Naive thymus-derived CD4-positive, alpha-beta T cell (primary cell): ENCODE measurements around the gene PACS2. TPM values are rescaled to one million over a fixed set of nuclear protein-coding genes. Genes with fewer than 3 reads are reported as not detected.

Source experiments
- ATAC-seq: fragments of 150-1000 bp; cut with Tn5 transposase; 2 replicates; pipeline ENCODE4 v1.10.0; 2021; ENCODE audit warnings: mild to moderate bottlenecking, moderate library complexity
- CTCF ChIA-PET: fragments of 350-600 bp; sonication (Branson Sonifier 250); formaldehyde crosslinking; loops from one replicate; lab custom pipeline; 2021; ENCODE audit warnings: antibody characterized with exemption; lab: Charles Lee
- POLR2A ChIA-PET: fragments of 350-600 bp; sonication (Branson Sonifier 250); formaldehyde crosslinking; loops from one replicate; lab custom pipeline; 2021; ENCODE audit warnings: antibody characterized with exemption, inconsistent platforms; lab: Charles Lee
- DNase-seq, 9 donors: peaks; one replicate each; pipeline versions ENCODE4 v3.0.0 to v3.0.0-alpha.2; 2020 to 2022; ENCODE audit warnings: mixed read lengths in 1 of 9
- H3K27ac ChIP-seq: one replicate; pipeline ENCODE4 v1.7.0; 2013; ENCODE audit warnings: mild to moderate bottlenecking, low read depth, low read length, moderate library complexity
- H3K27me3 ChIP-seq, 2 donors: one replicate each; pipeline ENCODE4 v1.7.0; 2013; ENCODE audit warnings: low read length in 2 of 2, mild to moderate bottlenecking in 2 of 2, moderate library complexity in 2 of 2; ENCODE audit not compliant: control insufficient read depth in 2 of 2, insufficient read depth in 2 of 2
- H3K36me3 ChIP-seq, 3 experiments: 1 replicate in 2 of 3; 2 replicates in 1 of 3; pipeline ENCODE4 v1.7.0; 2013; ENCODE audit warnings: low read length in 3 of 3, mild to moderate bottlenecking in 3 of 3, moderate library complexity in 1 of 3; ENCODE audit not compliant: insufficient read depth in 3 of 3, control insufficient read depth in 2 of 3
- H3K4me1 ChIP-seq, 2 donors: one replicate each; pipeline ENCODE4 v1.7.0; 2013; ENCODE audit warnings: low read length in 2 of 2, mild to moderate bottlenecking in 2 of 2, moderate library complexity in 1 of 2; ENCODE audit not compliant: control insufficient read depth in 2 of 2, insufficient read depth in 2 of 2
- H3K4me3 ChIP-seq: 2 replicates; pipeline ENCODE4 v1.7.0; 2013; ENCODE audit warnings: mild to moderate bottlenecking, low read length
- H3K9me3 ChIP-seq, 3 experiments: 1 replicate in 2 of 3; 2 replicates in 1 of 3; pipeline ENCODE4 v1.7.0; 2013; ENCODE audit warnings: low read length in 3 of 3; ENCODE audit not compliant: control insufficient read depth in 2 of 3
- H3K27ac Mint-ChIP-seq, 9 donors: one replicate each; pipeline ENCODE4 v1.8.0; 2020 to 2022; ENCODE audit warnings: mixed read lengths in 9 of 9, mild to moderate bottlenecking in 8 of 9, moderate library complexity in 5 of 9, inconsistent platforms in 2 of 9
- H3K27me3 Mint-ChIP-seq, 5 donors: one replicate each; pipeline ENCODE4 v1.8.0; 2021 to 2022; ENCODE audit warnings: mixed read lengths in 5 of 5, mild to moderate bottlenecking in 1 of 5
- H3K36me3 Mint-ChIP-seq, 5 donors: one replicate each; pipeline ENCODE4 v1.8.0; 2020 to 2022; ENCODE audit warnings: mixed read lengths in 5 of 5, mild to moderate bottlenecking in 3 of 5, inconsistent platforms in 1 of 5
- H3K4me1 Mint-ChIP-seq, 7 donors: one replicate each; pipeline ENCODE4 v1.8.0; 2020 to 2022; ENCODE audit warnings: mixed read lengths in 7 of 7, mild to moderate bottlenecking in 3 of 7, inconsistent platforms in 1 of 7
- H3K4me3 Mint-ChIP-seq, 10 donors: one replicate each; pipeline ENCODE4 v1.8.0; 2020 to 2022; ENCODE audit warnings: mild to moderate bottlenecking in 10 of 10, mixed read lengths in 10 of 10, moderate library complexity in 6 of 10, inconsistent platforms in 2 of 10
- H3K9me3 Mint-ChIP-seq, 11 donors: one replicate each; pipeline ENCODE4 v1.8.0; 2020 to 2022; ENCODE audit warnings: mixed read lengths in 11 of 11, mild to moderate bottlenecking in 4 of 11, inconsistent platforms in 1 of 11, moderate library complexity in 1 of 11
- intact Hi-C, 2 donors: fragments of 100-400 bp; cut with micrococcal nuclease; formaldehyde crosslinking; loops; one replicate each; pipeline ENCODE4 v1.15.1; 2023
- polyA plus RNA-seq, 2 donors: library from polyadenylated mRNA; unstranded; fragments of 300-500 nt; fragmentation: Illumina TruSeq; gene quantifications; one replicate each; pipeline ENCODE4 v1.2.3, GENCODE V29; 2021
- total RNA-seq, 6 experiments: library from RNA in 5 of 6; stranded (reverse) in 5 of 6; gene quantifications; 1 replicate in 5 of 6; 2 replicates in 1 of 6; pipeline ENCODE4 v1.2.3 and lab custom pipeline; 2021 to 2026

The PACS2 gene
- total and polyA plus RNA-seq, 7 experiments from 2014 or later: 1.5 to 75.4 (median 69.2) TPM

DNA sequence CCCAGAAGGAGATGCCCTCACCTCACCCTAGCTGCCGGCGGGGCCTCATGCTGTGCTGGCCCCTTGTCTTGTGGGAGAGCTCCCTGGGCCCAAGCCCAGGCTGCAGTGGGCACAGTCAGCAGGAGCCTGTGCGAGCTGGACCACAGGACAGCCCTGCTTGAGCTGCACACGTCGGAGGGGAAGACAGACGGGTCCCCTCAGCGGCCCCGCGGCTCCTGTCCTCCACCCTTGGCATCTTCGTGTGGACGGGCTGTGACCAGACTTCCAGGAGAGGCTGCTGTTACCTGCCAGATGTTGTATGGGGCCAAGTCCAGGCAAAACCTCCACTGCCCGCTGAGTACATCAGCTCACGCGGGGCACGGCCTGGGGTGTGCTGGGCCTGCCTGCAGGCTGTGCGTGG, 74.4 kb downstream of the PACS2 start:
- Histone ChIP-seq H3K4me1 (no peaks in the 10 kb centered on the region), H3K36me3 (peaks cover 0 to 13% (median under 1%) of the 10 kb centered on the region in 3 experiments), H3K27me3 (no peaks in the 10 kb centered on the region), H3K9me3 (no peaks in the 10 kb centered on the region), H3K4me3 (no peak overlapping the region), H3K27ac (no peak overlapping the region)
- DNase-seq (no peak), ATAC-seq (no peak)
- peaks cover 0 to 7% (median 4%) of the 10 kb centered on the region in 7 donors for H3K4me1 Mint-ChIP-seq
- no peaks in the 10 kb centered on the region for H3K9me3 Mint-ChIP-seq
- intact Hi-C loops: no loop called here
- no peak overlapping the region for H3K27ac Mint-ChIP-seq
- H3K27me3 Mint-ChIP-seq: no peaks in the 10 kb centered on the region
- ChIA-PET POLR2A (no interaction called here), CTCF (interaction anchor here (0.7 to 1.3 kb wide), 2 partner anchors 101 to 408 kb away, joined by 3 read pairs; no protein-coding TSS in a partner anchor)
- peaks cover 0 to under 1% (median 0%) of the 10 kb centered on the region in 5 donors for H3K36me3 Mint-ChIP-seq
- no peak overlapping the region for H3K4me3 Mint-ChIP-seq

DNA sequence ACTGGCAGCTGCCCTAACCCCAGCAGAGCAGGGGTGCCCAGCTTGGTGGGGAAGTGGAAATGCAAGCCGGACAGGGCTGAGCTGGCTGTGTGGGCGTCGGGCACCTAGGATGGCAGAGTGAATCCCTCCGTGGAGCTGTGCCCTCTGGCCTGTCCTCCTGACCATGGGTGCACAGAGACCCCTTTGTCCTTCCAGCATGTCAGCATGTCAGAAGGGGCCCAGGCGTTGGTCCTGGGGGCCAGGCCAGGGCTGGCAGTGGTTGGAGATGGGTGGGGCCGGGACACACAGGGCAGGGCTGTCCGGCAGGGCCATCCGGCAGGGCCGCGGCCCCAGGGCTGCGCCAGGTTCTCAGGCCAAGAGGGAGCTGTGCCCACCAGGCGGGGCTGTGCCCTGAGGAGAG, 75.0 kb downstream of the PACS2 start:
- H3K27ac Mint-ChIP-seq: no peak overlapping the region
- Histone ChIP-seq H3K27ac (no peak overlapping the region), H3K36me3 (peaks cover 0 to 9% (median 0%) of the 10 kb centered on the region in 3 experiments), H3K4me3 (no peak overlapping the region), H3K9me3 (no peaks in the 10 kb centered on the region), H3K27me3 (no peaks in the 10 kb centered on the region), H3K4me1 (no peaks in the 10 kb centered on the region)
- H3K36me3 Mint-ChIP-seq: no peaks in the 10 kb centered on the region
- POLR2A ChIA-PET: no interaction called here
- peaks cover 0 to 7% (median 4%) of the 10 kb centered on the region in 7 donors for H3K4me1 Mint-ChIP-seq
- no peaks in the 10 kb centered on the region for H3K9me3 Mint-ChIP-seq
- H3K4me3 Mint-ChIP-seq: no peak overlapping the region
- ATAC-seq (no peak), DNase-seq (no peak)
- CTCF ChIA-PET: interaction anchor here (1.3 kb wide), 1 partner anchor 100 kb away, joined by 3 read pairs; no protein-coding TSS in a partner anchor
- H3K27me3 Mint-ChIP-seq: no peaks in the 10 kb centered on the region
- intact Hi-C loops: no loop called here

DNA sequence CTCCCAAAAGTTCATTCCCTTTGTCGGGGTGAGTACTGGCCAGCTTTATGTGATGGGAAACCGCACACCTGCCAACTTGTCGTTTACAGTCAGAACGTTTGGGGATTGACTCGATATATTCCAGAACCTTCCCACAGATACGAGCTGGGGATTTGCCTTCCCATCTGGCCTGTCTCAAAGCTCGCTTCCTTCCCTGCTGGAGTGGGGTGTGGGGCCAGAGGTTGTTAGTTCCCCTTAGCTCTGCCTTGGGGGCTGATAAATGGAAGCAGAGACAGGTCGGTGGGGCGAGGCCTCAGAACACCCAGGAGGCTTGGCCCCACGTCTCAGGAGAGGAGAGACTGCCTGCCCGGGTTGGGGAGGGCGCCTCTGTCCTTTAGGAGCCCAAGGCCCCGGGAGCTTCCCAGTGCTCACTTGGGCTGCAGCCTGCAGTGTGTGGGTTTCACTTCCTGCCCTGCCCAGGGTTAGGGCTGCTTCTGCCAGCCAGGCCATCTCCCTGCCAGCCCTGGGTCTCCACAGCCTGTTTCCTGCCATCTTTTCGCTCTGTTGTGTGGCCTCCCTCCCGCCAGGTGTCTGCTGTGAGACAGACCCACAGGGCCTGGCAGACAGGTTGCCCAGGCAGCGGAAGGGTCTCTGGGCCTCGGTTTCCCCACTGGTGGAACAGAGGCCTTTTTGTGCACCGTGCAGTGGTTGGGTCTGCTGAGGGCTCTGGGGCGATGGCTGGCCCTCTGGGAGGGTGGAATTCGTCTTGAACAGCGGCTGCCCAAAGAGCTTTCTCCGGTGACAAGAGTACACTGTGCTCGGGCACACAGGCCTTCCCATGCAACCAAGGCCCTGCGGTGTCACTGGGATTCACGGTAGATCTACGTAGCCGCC, 75.7 kb downstream of the PACS2 start:
- intact Hi-C loops: no loop called here
- no peaks in the 10 kb centered on the region for H3K9me3 Mint-ChIP-seq

DNA sequence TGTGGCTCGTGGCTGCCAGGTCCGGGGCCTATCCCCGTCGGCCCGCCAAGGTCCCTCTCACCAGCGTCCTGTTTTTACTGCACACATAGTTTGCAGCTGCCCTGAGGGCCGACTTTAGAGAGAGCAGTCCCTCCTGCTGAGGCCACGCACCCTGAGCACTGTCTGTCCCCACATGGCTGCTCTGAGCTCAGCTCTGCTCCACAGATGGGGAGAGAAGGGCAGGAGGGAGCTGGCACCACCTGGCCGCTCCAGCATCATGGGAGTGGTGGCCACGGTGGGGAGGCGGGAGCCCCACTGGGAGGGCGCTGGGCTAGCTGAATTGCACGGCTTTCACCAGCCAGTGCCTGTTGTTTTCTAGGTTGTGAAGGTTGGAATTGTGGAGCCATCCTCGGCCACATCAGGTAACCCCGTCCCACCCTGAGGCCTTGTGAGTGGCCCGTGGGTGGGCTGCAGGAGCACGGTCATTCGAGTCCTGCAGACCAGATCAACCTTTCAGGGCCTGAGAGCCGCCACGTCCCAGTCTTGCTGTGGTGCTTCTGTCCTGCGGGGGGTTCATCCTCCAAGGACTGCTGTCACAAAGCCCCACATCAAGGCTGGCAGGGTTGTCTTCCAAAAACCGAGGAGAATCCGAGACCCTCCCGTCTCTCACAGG, 76.4 kb downstream of the PACS2 start:
- Histone ChIP-seq H3K4me1 (no peaks in the 10 kb centered on the region), H3K9me3 (no peaks in the 10 kb centered on the region), H3K36me3 (peaks cover 0 to 3% (median 0%) of the 10 kb centered on the region in 3 experiments), H3K4me3 (no peak overlapping the region), H3K27ac (no peak overlapping the region), H3K27me3 (no peaks in the 10 kb centered on the region)
- ChIA-PET POLR2A (no interaction called here), CTCF (no interaction called here)
- Mint-ChIP-seq H3K36me3 (no peaks in the 10 kb centered on the region), H3K9me3 (no peaks in the 10 kb centered on the region), H3K27me3 (no peaks in the 10 kb centered on the region), H3K4me3 (no peak overlapping the region), H3K4me1 (peaks cover 0 to 7% (median 4%) of the 10 kb centered on the region in 7 donors), H3K27ac (no peak overlapping the region)
- intact Hi-C loops: no loop called here
- ATAC-seq (no peak), DNase-seq (no peak)

More for the DNA sequence above, 75.7 kb downstream of the PACS2 start:
- POLR2A ChIA-PET: no interaction called here
- H3K27me3 Mint-ChIP-seq: no peaks in the 10 kb centered on the region
- Histone ChIP-seq H3K27me3 (no peaks in the 10 kb centered on the region), H3K4me1 (no peaks in the 10 kb centered on the region), H3K27ac (no peak overlapping the region), H3K4me3 (no peak overlapping the region), H3K9me3 (no peaks in the 10 kb centered on the region), H3K36me3 (peaks cover 0 to 3% (median 0%) of the 10 kb centered on the region in 3 experiments)
- no peaks in the 10 kb centered on the region for H3K36me3 Mint-ChIP-seq
- no peak overlapping the region for H3K4me3 Mint-ChIP-seq
- H3K27ac Mint-ChIP-seq: peak overlapping the region in 1 of 9 donors; percentile 46
- CTCF ChIA-PET: interaction anchor here (0.6 kb wide), 1 partner anchor 1398 kb away, joined by 3 read pairs; no protein-coding TSS in a partner anchor
- ATAC-seq: peak; percentile 54
- DNase-seq: no peak
- H3K4me1 Mint-ChIP-seq: peaks cover 0 to 7% (median 4%) of the 10 kb centered on the region in 7 donors

DNA sequence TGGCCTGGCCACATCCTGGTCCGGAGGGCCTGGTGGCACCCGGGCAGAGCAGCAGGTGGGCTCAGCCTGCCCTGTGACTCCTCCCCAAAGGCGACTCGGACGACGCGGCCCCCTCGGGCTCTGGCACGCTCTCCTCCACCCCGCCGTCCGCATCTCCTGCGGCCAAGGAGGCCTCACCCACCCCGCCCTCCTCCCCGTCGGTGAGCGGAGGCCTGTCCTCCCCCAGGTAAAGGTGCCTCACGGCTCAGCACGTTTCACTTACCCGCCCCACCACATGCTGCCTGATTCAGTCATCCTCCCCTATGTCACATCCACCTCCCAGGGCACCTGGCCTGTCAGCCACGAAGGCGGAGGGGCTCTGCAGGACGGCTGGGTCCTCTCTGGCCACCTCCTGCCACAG, 77.0 kb downstream of the PACS2 start:
- no peak overlapping the region for H3K27ac ChIP-seq
- POLR2A ChIA-PET: no interaction called here
- H3K4me1 ChIP-seq: no peaks in the 10 kb centered on the region
- ATAC-seq (no peak), DNase-seq (no peak)
- CTCF ChIA-PET: no interaction called here
- peaks cover 0 to 3% (median 0%) of the 10 kb centered on the region in 3 experiments for H3K36me3 ChIP-seq
- Mint-ChIP-seq H3K27me3 (no peaks in the 10 kb centered on the region), H3K9me3 (no peaks in the 10 kb centered on the region), H3K4me3 (no peak overlapping the region), H3K36me3 (no peaks in the 10 kb centered on the region), H3K27ac (no peak overlapping the region), H3K4me1 (peaks cover 0 to 7% (median 4%) of the 10 kb centered on the region in 7 donors)
- H3K9me3 ChIP-seq: no peaks in the 10 kb centered on the region
- intact Hi-C loops: no loop called here
- H3K27me3 ChIP-seq: no peaks in the 10 kb centered on the region
- no peak overlapping the region for H3K4me3 ChIP-seq

DNA sequence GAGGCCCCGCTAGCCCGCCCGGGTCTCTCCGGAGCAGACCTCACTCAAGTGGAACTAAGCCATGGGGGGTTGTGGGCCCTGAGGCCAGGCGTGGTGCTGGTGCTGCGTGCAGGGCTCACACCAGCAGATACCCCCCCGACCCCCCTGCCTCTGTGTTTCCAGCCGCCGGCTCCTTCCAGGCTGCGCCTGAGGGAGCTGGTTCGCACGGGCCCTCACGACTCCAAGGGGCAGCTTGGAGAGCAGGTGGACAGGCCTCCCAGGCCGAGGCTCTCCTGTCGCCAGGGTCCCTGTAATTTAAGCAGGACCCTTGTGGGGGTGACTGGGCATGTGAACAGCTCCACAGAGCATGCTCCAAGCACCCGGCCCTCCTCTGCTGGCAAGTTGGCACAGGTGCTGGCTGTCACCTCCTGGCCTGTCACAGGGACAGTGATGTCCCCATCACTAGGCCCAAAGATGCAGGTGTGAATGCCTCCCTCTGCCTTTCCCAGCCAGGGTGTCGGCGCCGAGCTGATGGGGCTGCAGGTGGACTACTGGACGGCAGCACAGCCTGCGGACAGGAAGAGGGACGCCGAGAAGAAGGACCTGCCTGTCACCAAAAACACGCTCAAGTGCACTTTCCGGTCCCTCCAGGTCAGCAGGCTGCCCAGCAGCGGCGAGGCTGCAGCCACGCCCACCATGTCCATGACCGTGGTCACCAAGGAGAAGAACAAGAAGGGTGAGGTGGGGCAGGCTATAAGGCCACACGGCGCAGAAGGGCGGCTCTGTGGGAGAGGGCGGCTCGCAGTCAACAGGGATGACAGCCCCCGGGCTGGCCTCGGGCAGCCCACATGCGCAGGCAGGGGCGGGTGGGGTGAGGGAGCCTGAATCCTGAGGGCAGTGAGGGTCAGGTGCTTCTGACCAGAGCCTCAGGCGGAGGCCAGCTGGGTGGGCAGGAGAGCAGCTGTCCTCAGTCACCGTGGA, 77.9 kb downstream of the PACS2 start:
- Mint-ChIP-seq H3K9me3 (no peaks in the 10 kb centered on the region), H3K36me3 (no peaks in the 10 kb centered on the region), H3K4me1 (peaks cover 0 to 12% (median 4%) of the 10 kb centered on the region in 7 donors), H3K27ac (no peak overlapping the region), H3K4me3 (no peak overlapping the region), H3K27me3 (no peaks in the 10 kb centered on the region)
- CTCF ChIA-PET: no interaction called here
- Histone ChIP-seq H3K27me3 (no peaks in the 10 kb centered on the region), H3K4me3 (no peak overlapping the region), H3K4me1 (peaks cover under 1% of the 10 kb centered on the region in 2 donors), H3K36me3 (peaks cover 0 to 3% (median 0%) of the 10 kb centered on the region in 3 experiments), H3K27ac (no peak overlapping the region), H3K9me3 (no peaks in the 10 kb centered on the region)
- intact Hi-C loops: no loop called here
- no peak for DNase-seq
- no peak for ATAC-seq
- POLR2A ChIA-PET: no interaction called here
